Endothelial cell (in vitro differentiated cells): ENCODE data around the gene KLRB1. TPM values are rescaled to one million over a fixed set of nuclear protein-coding genes. Genes with fewer than 3 reads are reported as not detected.
"Not testable (repeated sequence)": the region's sequence is repeated elsewhere in the genome, so short reads cannot be mapped to it uniquely, and the experiment has no call there.

Experiments used
- DNase-seq: peaks from one replicate; pipeline ENCODE4 v3.0.0; 2021; ENCODE audit warnings: low spot score
- H3K27ac Mint-ChIP-seq: one replicate; pipeline ENCODE4 v1.8.0; 2021; ENCODE audit warnings: mixed read lengths, inconsistent platforms; ENCODE audit not compliant: unreplicated experiment
- H3K27me3 Mint-ChIP-seq: one replicate; pipeline ENCODE4 v1.8.0; 2021; ENCODE audit warnings: mild to moderate bottlenecking, moderate library complexity, mixed read lengths, inconsistent platforms; ENCODE audit not compliant: unreplicated experiment
- H3K36me3 Mint-ChIP-seq: one replicate; pipeline ENCODE4 v1.8.0; 2021; ENCODE audit warnings: mild to moderate bottlenecking, low read depth, mixed read lengths, inconsistent platforms; ENCODE audit not compliant: unreplicated experiment
- H3K4me1 Mint-ChIP-seq: one replicate; pipeline ENCODE4 v1.8.0; 2021; ENCODE audit warnings: mild to moderate bottlenecking, mixed read lengths, inconsistent platforms; ENCODE audit not compliant: unreplicated experiment
- H3K4me3 Mint-ChIP-seq: one replicate; pipeline ENCODE4 v1.8.0; 2021; ENCODE audit warnings: mild to moderate bottlenecking, mixed read lengths, inconsistent platforms; ENCODE audit not compliant: unreplicated experiment
- H3K9me3 Mint-ChIP-seq: one replicate; pipeline ENCODE4 v1.8.0; 2021; ENCODE audit warnings: mixed read lengths, inconsistent platforms; ENCODE audit not compliant: unreplicated experiment
- total RNA-seq: library from RNA; stranded (reverse); fragmentation: NEBNext Ultra II Directional; extraction: Animal tissue kit (Norgen Biotek cat#: 25700); gene quantifications from one replicate; pipeline ENCODE4 v1.2.1, GENCODE V29; 2021; ENCODE audit not compliant: unreplicated experiment

Gene KLRB1
- total RNA-seq, 1 donor from 2014 or later, result not detected

- H3K4me1 Mint-ChIP-seq, H3K9me3 Mint-ChIP-seq: not testable (repeated sequence)
Measured at GRCh38 chr12:9564418-9564817, 43.3 kb downstream of the KLRB1 start.

GRCh38 chr12:9562841-9563453, 44.8 kb downstream of the KLRB1 start:
- not testable (repeated sequence) for H3K27me3 Mint-ChIP-seq, DNase-seq, H3K4me3 Mint-ChIP-seq, H3K36me3 Mint-ChIP-seq, H3K9me3 Mint-ChIP-seq, H3K27ac Mint-ChIP-seq, H3K4me1 Mint-ChIP-seq

More at GRCh38 chr12:9564418-9564817, 43.3 kb downstream of the KLRB1 start:
- not testable (repeated sequence) for H3K36me3 Mint-ChIP-seq, DNase-seq, H3K27me3 Mint-ChIP-seq, H3K27ac Mint-ChIP-seq, H3K4me3 Mint-ChIP-seq

DNA sequence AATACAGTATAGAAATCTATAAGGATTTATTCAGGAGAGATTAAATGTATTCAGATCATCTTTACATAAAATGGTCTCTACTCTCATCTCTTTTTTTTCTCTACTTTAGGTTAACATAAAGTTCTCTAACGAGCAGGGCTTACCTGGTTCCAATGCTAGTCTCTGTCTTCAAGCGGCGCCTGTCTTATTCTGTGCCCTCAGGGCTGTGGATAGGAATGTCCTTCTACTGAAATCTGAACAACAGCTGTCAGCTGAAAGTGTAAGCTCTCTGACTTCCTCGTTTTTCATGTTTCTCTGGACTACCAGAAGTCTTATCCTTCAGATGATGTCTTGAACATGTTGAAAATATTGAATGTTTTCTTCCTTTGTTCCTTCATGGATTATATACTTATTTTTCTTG, 62.2 kb downstream of the KLRB1 start:
- not testable (repeated sequence) for H3K9me3 Mint-ChIP-seq, H3K4me1 Mint-ChIP-seq, H3K27ac Mint-ChIP-seq, DNase-seq, H3K4me3 Mint-ChIP-seq, H3K36me3 Mint-ChIP-seq, H3K27me3 Mint-ChIP-seq

Other genes with a start within 250 kb of the KLRB1 start
- 18.9 TPM for gene CLEC2D, start 61.8 kb upstream of the KLRB1 start, total RNA-seq
- not detected for gene CLECL1, start 125.2 kb upstream of the KLRB1 start, total RNA-seq
- gene CD69, start 153.0 kb upstream of the KLRB1 start, total RNA-seq, result 0.69 TPM
- not detected for gene KLRF1, start 219.6 kb upstream of the KLRB1 start, total RNA-seq